GM19240 (cell line): ENCODE results near the gene PER1.
A peak's percentile ranks its signal among the peaks of the same experiment; 100 is the strongest.
"Not testable (repeated sequence)": the region's sequence is repeated elsewhere in the genome, so short reads cannot be mapped to it uniquely, and the experiment has no call there.

Experiments used
- DNase-seq: peaks from one replicate; pipeline ENCODE4 v3.0.0; 2011; ENCODE audit warnings: low spot score; ENCODE audit not compliant: insufficient read length

PER1 gene

GRCh38 chr17:8152112-8152775 lies at the start of gene PER1:
Gene PER1 (minus strand): TSS chr17:8152404. CDS start chr17:8150706, 1,698 bp downstream.
- DNase-seq, result peak; percentile 62

- DNase-seq, result no peak
Observed at GRCh38 chr17:8192070-8192815, 40.0 kb upstream of the PER1 start.

GRCh38 chr17:8190506-8190905 lies 38.3 kb upstream of the PER1 start:
- DNase-seq, result no peak

GRCh38 chr17:8189711-8190477 lies 37.7 kb upstream of the PER1 start, which contains the start of gene BORCS6:
Gene BORCS6 (minus strand): TSS chr17:8190180. CDS start chr17:8190140, 40 bp downstream.
- DNase-seq, result peak; percentile 51

GRCh38 chr17:8189041-8189710 lies 37.0 kb upstream of the PER1 start:
- no peak for DNase-seq

GRCh38 chr17:8188263-8188839 lies 36.1 kb upstream of the PER1 start:
- no peak for DNase-seq

- DNase-seq, result no peak
Observed at GRCh38 chr17:8187517-8188262, 35.5 kb upstream of the PER1 start.

- no peak for DNase-seq
Observed at GRCh38 chr17:8186787-8187516, 34.7 kb upstream of the PER1 start.

GRCh38 chr17:8186446-8186786 lies 34.2 kb upstream of the PER1 start:
- DNase-seq, result no peak

- no peak for DNase-seq
Observed at GRCh38 chr17:8185582-8186445, 33.6 kb upstream of the PER1 start.

- no peak for DNase-seq
Observed at GRCh38 chr17:8176998-8177731, 25.0 kb upstream of the PER1 start.

- DNase-seq, result no peak
Observed at GRCh38 chr17:8176197-8176940, 24.2 kb upstream of the PER1 start, which contains the start of gene TMEM107. Gene TMEM107 (minus strand): TSS chr17:8176380. CDS start chr17:8176286, 94 bp downstream.

GRCh38 chr17:8175795-8176196 lies 23.6 kb upstream of the PER1 start:
- DNase-seq, result no peak

GRCh38 chr17:8173871-8174322 lies 21.7 kb upstream of the PER1 start:
- no peak for DNase-seq

GRCh38 chr17:8173056-8173870 lies 21.1 kb upstream of the PER1 start:
- DNase-seq, result no peak

- not testable (repeated sequence) for DNase-seq
Observed at GRCh38 chr17:8170186-8170585, 18.0 kb upstream of the PER1 start.
